ENCODE measurements around the gene CHDH.

The CHDH gene

DNA sequence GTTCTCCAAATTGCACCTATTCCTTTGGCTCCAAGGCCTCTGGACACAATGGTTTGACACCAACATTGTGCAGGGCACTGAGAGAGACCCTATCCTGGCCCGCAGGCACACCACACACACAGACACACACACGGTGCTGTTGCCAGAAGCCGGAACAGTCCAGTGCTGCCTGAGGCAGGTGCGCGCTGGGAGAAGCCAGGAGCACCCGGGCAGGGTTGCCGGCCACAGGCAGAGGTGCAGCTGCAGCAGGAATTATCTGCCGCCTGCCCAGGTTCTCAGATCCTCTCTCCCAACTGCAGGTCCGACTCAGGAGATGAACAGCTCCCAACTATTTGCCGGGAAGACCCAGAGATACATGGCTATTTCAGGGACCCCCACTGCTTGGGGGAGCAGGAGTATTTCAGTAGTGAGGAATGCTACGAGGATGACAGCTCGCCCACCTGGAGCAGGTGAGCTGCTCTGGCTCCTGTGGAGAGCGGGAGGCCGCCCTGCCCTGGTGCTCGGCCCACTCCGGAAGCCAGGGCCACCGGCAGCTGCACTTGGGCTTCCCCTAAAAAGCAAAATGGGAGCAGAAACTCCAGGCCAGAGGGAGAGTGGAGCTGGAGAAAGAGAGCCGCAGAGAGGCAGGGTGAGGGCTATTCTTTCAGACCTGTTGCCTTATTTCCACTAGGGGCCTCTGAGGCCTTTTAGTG is 42.9 kb downstream of the CHDH start:
- Histone ChIP-seq H3K36me3 (ENCODE audit: insufficient read depth, low read length) (no peaks in the 10 kb centered on the region), H3K27ac (ENCODE audit: low read length) (no peak overlapping the region), H2AFZ (ENCODE audit: low read depth, low read length) (no peak overlapping the region), H3K4me3 (ENCODE audit: low read depth in 1 of 2, low read length in 2 of 2) (no peak overlapping the region), H3K4me1 (ENCODE audit: insufficient read depth, low read length) (no peaks in the 10 kb centered on the region), H3K79me2 (ENCODE audit: insufficient read depth, low read length) (no peaks in the 10 kb centered on the region), H3K27me3 (ENCODE audit: insufficient read depth, low read length, poor library complexity) (peaks cover 7% of the 10 kb centered on the region), H4K20me1 (ENCODE audit: insufficient read depth, low read length) (no peaks in the 10 kb centered on the region; the same call in 1 of the 2 replicates), H3K9me3 (ENCODE audit: insufficient read depth, low read length, severe bottlenecking) (no peaks in the 10 kb centered on the region), H3K4me2 (ENCODE audit: insufficient read depth, low read length) (no peak overlapping the region), H3K9ac (ENCODE audit: low read depth, low read length) (no peak overlapping the region)
- TF ChIP-seq, protein P1, sequence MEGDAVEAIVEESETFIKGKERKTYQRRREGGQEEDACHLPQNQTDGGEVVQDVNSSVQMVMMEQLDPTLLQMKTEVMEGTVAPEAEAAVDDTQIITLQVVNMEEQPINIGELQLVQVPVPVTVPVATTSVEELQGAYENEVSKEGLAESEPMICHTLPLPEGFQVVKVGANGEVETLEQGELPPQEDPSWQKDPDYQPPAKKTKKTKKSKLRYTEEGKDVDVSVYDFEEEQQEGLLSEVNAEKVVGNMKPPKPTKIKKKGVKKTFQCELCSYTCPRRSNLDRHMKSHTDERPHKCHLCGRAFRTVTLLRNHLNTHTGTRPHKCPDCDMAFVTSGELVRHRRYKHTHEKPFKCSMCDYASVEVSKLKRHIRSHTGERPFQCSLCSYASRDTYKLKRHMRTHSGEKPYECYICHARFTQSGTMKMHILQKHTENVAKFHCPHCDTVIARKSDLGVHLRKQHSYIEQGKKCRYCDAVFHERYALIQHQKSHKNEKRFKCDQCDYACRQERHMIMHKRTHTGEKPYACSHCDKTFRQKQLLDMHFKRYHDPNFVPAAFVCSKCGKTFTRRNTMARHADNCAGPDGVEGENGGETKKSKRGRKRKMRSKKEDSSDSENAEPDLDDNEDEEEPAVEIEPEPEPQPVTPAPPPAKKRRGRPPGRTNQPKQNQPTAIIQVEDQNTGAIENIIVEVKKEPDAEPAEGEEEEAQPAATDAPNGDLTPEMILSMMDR (IDR thresholded peaks at IDR 0.05; ENCODE audit: borderline replicate concordance, extremely low read depth, low read length, poor library complexity, severe bottlenecking), result no peak
- no peak for TF ChIP-seq EZH2 (IDR thresholded peaks at IDR 0.05; ENCODE audit: borderline replicate concordance, low read depth, low read length, severe bottlenecking)
- no peak for ATAC-seq (ENCODE audit: insufficient read depth, low read depth)
- DNase-seq, result no peak

DNA sequence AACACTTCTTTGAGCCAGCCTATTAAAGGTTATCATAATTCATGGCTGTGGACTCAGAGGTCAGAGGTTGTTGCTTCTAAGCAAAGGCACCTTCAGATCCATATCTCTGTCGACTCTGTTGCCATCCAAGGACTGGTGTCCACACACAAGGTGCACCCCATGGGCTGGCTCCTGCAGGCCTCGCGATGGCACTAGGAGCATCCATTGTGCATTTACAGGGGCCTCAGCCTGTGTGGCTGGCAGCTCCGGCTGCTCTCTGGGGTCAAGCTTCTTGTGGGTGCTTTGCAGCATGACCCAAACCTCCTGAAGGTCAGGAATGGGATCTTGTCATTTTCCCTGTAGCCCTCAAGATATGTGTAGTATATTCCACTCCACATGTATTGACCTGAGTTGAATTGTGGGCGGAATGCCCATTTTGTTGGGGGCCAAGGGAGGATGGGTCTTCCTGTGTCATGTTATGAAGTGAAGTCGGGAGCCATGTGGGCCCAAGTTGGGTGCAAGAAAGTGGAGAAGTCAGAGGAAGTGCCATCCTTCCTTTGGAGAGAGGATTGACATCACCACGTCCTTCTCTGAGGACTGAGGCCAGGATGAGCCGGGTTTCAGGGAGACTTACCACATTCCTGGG is 43.9 kb downstream of the CHDH start:
- DNase-seq (no peak), ATAC-seq (ENCODE audit: insufficient read depth, low read depth) (no peak)
- H3K9ac ChIP-seq (ENCODE audit: low read depth, low read length), result no peak overlapping the region
- no peaks in the 10 kb centered on the region for H3K4me1 ChIP-seq (ENCODE audit: insufficient read depth, low read length)
- no peak overlapping the region for H3K27ac ChIP-seq (ENCODE audit: low read length)
- peaks cover 7% of the 10 kb centered on the region for H3K27me3 ChIP-seq (ENCODE audit: insufficient read depth, low read length, poor library complexity)
- H3K4me3 ChIP-seq (ENCODE audit: low read depth in 1 of 2, low read length in 2 of 2), result no peak overlapping the region
- no peaks in the 10 kb centered on the region for H3K9me3 ChIP-seq (ENCODE audit: insufficient read depth, low read length, severe bottlenecking)
- H2AFZ ChIP-seq (ENCODE audit: low read depth, low read length), result no peak overlapping the region
- no peak overlapping the region for H3K4me2 ChIP-seq (ENCODE audit: insufficient read depth, low read length)
- no peaks in the 10 kb centered on the region for H3K79me2 ChIP-seq (ENCODE audit: insufficient read depth, low read length)
- H3K36me3 ChIP-seq (ENCODE audit: insufficient read depth, low read length), result no peaks in the 10 kb centered on the region
- TF ChIP-seq, protein P1 (IDR thresholded peaks at IDR 0.05; ENCODE audit: borderline replicate concordance, extremely low read depth, low read length, poor library complexity, severe bottlenecking), result no peak
- TF ChIP-seq EZH2 (IDR thresholded peaks at IDR 0.05; ENCODE audit: borderline replicate concordance, low read depth, low read length, severe bottlenecking), result no peak
- H4K20me1 ChIP-seq (ENCODE audit: insufficient read depth, low read length), result no peaks in the 10 kb centered on the region; the same call in 1 of the 2 replicates

DNA sequence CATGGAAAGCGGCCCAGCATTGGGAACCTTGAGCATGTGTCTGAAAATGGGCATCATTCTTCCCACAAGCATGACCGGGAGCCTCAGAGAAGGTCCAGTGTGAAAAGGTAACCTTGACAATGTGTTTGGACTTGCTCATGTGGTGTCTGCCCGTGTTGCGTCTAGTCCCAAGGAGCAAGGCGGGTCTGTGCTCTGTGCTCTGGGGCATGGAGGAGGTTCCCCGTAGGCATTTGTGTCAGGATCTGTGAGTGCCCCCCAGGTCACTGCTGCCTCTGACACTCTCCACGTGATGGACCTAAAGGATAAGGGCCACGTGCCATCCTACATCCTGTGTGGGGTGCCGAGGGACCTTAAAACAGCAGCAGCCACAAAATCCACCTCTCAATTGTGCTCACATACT is 44.9 kb downstream of the CHDH start:
- Histone ChIP-seq H3K27me3 (ENCODE audit: insufficient read depth, low read length, poor library complexity) (peaks cover 7% of the 10 kb centered on the region), H3K4me2 (ENCODE audit: insufficient read depth, low read length) (no peak overlapping the region), H2AFZ (ENCODE audit: low read depth, low read length) (no peak overlapping the region), H3K9me3 (ENCODE audit: insufficient read depth, low read length, severe bottlenecking) (no peaks in the 10 kb centered on the region), H3K36me3 (ENCODE audit: insufficient read depth, low read length) (no peaks in the 10 kb centered on the region), H3K4me3 (ENCODE audit: low read depth in 1 of 2, low read length in 2 of 2) (no peak overlapping the region), H3K79me2 (ENCODE audit: insufficient read depth, low read length) (no peaks in the 10 kb centered on the region), H3K4me1 (ENCODE audit: insufficient read depth, low read length) (no peaks in the 10 kb centered on the region), H3K9ac (ENCODE audit: low read depth, low read length) (no peak overlapping the region), H3K27ac (ENCODE audit: low read length) (no peak overlapping the region), H4K20me1 (ENCODE audit: insufficient read depth, low read length) (no peaks in the 10 kb centered on the region)
- no peak for DNase-seq
- no peak for ATAC-seq (ENCODE audit: insufficient read depth, low read depth)
- no peak for TF ChIP-seq EZH2 (IDR thresholded peaks at IDR 0.05; ENCODE audit: borderline replicate concordance, low read depth, low read length, severe bottlenecking)
- TF ChIP-seq, protein P1 (IDR thresholded peaks at IDR 0.05; ENCODE audit: borderline replicate concordance, extremely low read depth, low read length, poor library complexity, severe bottlenecking), result no peak
